Measurements from ENCODE around the gene INSC.

DNA sequence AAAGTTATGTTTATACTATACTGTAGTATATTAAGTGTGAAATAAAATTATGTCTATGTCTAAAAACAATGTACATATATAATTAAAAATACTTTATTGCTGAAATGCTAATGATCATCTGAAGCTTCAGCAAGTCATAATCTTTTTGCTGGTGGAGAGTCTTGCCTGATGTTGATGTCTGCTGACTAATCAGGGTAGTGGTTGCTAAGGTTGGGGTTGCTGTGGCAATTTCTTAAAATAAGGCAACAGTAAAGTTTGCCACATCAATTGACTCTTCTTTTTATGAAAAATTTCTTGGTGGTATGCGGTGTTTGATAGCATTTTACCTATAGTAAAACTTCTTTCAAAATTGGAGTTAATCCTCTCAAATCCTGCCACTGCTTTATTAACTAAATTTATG lies 21.4 kb downstream of the INSC start:
- no peak for TF ChIP-seq POLR2A (IDR thresholded peaks at IDR 0.05; ENCODE audit: low read depth, low read length)
- no peak for TF ChIP-seq TAF1 (IDR thresholded peaks at IDR 0.05; ENCODE audit: low read depth, low read length)
- no peak for TF ChIP-seq POLR2AphosphoS5 (IDR thresholded peaks at IDR 0.05; ENCODE audit: low read depth, low read length)
- TF ChIP-seq POU2F2 (IDR thresholded peaks at IDR 0.05; ENCODE audit: low read depth, low read length) = no peak

All from GM12891 (cell line).